C4-2B (cell line): ENCODE results near the gene OR5K4.

Experiments
- H3K27ac ChIP-seq: fragments of 450-650 bp; 2 replicates; pipeline ENCODE4 v1.5.1; 2017
- CTCF ChIP-seq: fragments of 450-650 bp; conservative IDR thresholded peaks from 2 replicates; pipeline ENCODE4 v1.5.1; 2017; ENCODE audit warnings: mild to moderate bottlenecking
- ZFX ChIP-seq: fragments of 450-650 bp; IDR thresholded peaks from 2 replicates; pipeline ENCODE4 v1.6.1; 2017

The OR5K4 gene

DNA sequence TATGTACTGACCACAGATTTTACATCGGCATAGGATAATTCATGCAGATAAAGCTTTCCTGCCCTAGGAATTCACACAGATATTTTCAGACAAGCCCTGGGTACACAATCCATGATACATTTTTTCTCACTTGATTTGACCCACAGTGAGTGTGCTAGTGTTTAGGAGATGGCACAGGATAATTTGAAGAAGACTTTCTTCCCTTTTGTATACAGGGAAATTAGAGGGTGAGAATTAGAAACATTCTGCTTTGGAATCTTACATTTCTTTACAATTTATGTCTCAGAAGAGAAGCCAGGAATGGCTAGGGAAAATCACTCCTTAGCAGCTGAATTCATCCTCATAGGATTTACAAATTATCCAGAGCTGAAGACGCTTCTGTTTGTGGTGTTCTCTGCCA lies at the start of gene OR5K4:
OR5K4 (plus strand) TSS at position 301 of the 400 bp plus-strand sequence; CDS start at position 301, 0 bp downstream.
- no peak within 1 kb of the TSS for H3K27ac ChIP-seq
- no peak for TF ChIP-seq ZFX
- no peak for TF ChIP-seq CTCF

GRCh38 chr3:98322101-98322500 lies 31.6 kb upstream of the OR5K4 start:
- H3K27ac ChIP-seq, result no peak overlapping the region
- TF ChIP-seq CTCF, result no peak
- TF ChIP-seq ZFX, result no peak

GRCh38 chr3:98322686-98323085 lies 31.0 kb upstream of the OR5K4 start:
- no peak for TF ChIP-seq ZFX
- no peak for TF ChIP-seq CTCF
- H3K27ac ChIP-seq, result no peak overlapping the region

- H3K27ac ChIP-seq, result no peak overlapping the region
- TF ChIP-seq ZFX, result no peak
- no peak for TF ChIP-seq CTCF
These were observed 30.2 kb upstream of the OR5K4 start for GRCh38 chr3:98323425-98323824.

DNA sequence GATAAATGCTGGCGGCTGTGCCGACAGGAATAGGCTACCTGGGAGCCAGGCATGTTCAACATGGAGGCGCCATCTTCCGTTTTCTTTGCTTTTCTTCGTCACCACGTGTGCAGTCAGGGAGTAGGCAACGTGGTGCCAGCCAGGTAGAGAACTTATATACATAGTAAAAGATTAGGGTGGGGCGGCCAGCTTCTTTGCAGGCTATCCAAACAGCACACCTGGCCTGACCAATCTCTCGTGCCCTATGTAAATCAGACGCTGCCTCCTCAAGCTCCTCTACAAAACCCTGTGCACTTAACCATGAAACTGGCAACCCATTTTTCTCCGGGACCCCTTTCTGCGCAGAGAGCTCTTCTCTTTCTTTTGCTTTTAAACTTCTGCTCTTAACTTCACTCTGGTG lies 28.6 kb upstream of the OR5K4 start:
- TF ChIP-seq CTCF (no peak), ZFX (no peak)
- peak overlapping the region; percentile 62 for H3K27ac ChIP-seq

DNA sequence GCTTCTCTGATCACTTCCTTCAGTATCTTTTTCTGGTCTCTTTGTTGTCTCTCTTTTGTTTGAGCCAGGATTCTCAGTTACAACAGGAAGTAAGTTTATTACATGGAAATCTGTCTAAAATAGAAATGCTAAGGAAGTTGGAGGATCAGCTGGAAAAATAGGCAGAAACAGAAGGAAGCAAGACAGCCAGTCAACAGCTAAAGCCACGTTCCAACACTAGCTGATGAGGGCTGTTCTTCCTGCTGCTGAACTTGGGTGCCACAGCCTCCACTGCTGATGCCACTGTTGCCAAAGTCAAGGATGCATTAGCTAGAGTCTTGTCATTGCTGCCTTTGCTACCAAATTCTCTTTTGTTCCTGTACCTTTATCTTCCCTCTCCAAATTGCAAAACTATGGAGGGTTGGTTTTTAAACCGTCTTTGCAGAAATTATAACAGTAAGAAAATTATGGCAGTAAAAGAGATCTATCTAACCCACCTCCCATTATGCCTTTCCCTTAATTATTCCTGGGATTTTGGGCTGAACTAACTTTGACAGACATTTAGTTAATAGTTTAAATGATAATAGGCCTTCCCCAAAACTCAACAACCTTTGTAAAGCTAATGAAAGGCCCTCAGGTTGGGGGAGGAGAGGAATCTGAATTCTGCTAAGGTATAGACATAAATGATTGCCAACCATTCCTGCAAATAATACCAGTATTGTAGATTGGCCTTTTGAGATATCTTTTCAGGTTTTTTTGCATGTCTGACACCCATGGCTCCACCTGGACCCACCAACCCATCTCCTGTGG lies 27.4 kb upstream of the OR5K4 start:
- no peak for TF ChIP-seq ZFX
- no peak for TF ChIP-seq CTCF
- no peak overlapping the region for H3K27ac ChIP-seq

GRCh38 chr3:98326945-98327344 lies 26.7 kb upstream of the OR5K4 start:
- TF ChIP-seq CTCF, result no peak
- no peak for TF ChIP-seq ZFX
- no peak overlapping the region for H3K27ac ChIP-seq
